Stimulated activated naive B cell treated with anti-CD40 and anti-IgM and Interleukin-4, amounts not matched to agents 10 μg/mL and 1 μg/mL and 100 μg/mL, for 72 hours (primary cell): ENCODE data around the gene RAX.

Source experiments
- ATAC-seq, 2 donors: fragments of 150-1000 bp; cut with Tn5 transposase; replicated peaks; 2 replicates each; pipeline ENCODE4 v1.10.0; 2021; ENCODE audit warnings: moderate library complexity in 1 of 2
- DNase-seq: peaks from one replicate; pipeline ENCODE4 v3.0.0; 2021
- H3K27ac Mint-ChIP-seq: one replicate; pipeline ENCODE4 v1.8.0; 2022; ENCODE audit warnings: mild to moderate bottlenecking, mixed read lengths
- H3K27me3 Mint-ChIP-seq, 2 donors: one replicate each; pipeline ENCODE4 v1.8.0; 2022; ENCODE audit warnings: mixed read lengths in 2 of 2
- H3K36me3 Mint-ChIP-seq, 2 donors: one replicate each; pipeline ENCODE4 v1.8.0; 2022; ENCODE audit warnings: mixed read lengths in 2 of 2, mild to moderate bottlenecking in 1 of 2
- H3K4me1 Mint-ChIP-seq, 2 donors: one replicate each; pipeline ENCODE4 v1.8.0; 2022; ENCODE audit warnings: mixed read lengths in 2 of 2, mild to moderate bottlenecking in 1 of 2
- H3K4me3 Mint-ChIP-seq, 2 donors: one replicate each; pipeline ENCODE4 v1.8.0; 2022; ENCODE audit warnings: mild to moderate bottlenecking in 2 of 2, mixed read lengths in 2 of 2, moderate library complexity in 1 of 2
- H3K9me3 Mint-ChIP-seq, 2 donors: one replicate each; pipeline ENCODE4 v1.8.0; 2022; ENCODE audit warnings: mixed read lengths in 2 of 2, mild to moderate bottlenecking in 1 of 2

Gene RAX

GRCh38 chr18:59219672-59220163 lies 53.5 kb downstream of the RAX start, which contains the start of gene GRP:
GRP (plus strand) TSS chr18:59220158; CDS start chr18:59220266, 108 bp downstream.
- Mint-ChIP-seq H3K4me1 (peaks cover 21 to 22% of the 10 kb centered on the region in 2 donors), H3K27ac (no peak within 1 kb of the TSS), H3K4me3 (peak within 1 kb of the TSS; percentile 7 to 51), H3K27me3 (peaks cover 66 to 80% of the 10 kb centered on the region in 2 donors), H3K36me3 (no peaks in the 10 kb centered on the region), H3K9me3 (no peaks in the 10 kb centered on the region)
- no peak for DNase-seq
- no peak for ATAC-seq

DNA sequence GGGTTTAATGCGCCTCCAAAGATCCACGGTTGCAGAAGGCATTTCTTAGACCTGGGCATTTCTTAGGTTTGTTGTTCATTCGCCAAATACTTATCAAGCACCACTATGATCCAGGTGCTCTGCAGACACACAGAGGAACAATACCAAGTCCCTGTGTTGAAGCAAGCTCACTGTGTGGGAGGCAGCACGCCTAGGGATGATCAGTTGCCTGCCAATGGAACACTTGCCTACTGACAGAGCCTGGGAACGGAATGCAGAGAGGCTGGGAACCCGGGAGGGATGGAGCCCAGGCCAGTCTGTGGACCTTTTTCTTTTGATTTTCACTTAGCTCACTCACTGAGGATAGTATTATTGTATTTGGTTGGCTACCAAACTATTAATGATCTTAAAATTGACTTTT lies 55.2 kb downstream of the RAX start:
- peaks cover 71 to 77% of the 10 kb centered on the region in 2 donors for H3K27me3 Mint-ChIP-seq
- DNase-seq = no peak
- peaks cover 21 to 22% of the 10 kb centered on the region in 2 donors for H3K4me1 Mint-ChIP-seq
- H3K4me3 Mint-ChIP-seq = no peak overlapping the region
- ATAC-seq = no peak
- peaks cover 0 to 1% of the 10 kb centered on the region in 2 donors for H3K36me3 Mint-ChIP-seq
- no peaks in the 10 kb centered on the region for H3K9me3 Mint-ChIP-seq
- H3K27ac Mint-ChIP-seq = no peak overlapping the region
